Measurements from ENCODE around the gene MINDY1.

The MINDY1 gene

DNA sequence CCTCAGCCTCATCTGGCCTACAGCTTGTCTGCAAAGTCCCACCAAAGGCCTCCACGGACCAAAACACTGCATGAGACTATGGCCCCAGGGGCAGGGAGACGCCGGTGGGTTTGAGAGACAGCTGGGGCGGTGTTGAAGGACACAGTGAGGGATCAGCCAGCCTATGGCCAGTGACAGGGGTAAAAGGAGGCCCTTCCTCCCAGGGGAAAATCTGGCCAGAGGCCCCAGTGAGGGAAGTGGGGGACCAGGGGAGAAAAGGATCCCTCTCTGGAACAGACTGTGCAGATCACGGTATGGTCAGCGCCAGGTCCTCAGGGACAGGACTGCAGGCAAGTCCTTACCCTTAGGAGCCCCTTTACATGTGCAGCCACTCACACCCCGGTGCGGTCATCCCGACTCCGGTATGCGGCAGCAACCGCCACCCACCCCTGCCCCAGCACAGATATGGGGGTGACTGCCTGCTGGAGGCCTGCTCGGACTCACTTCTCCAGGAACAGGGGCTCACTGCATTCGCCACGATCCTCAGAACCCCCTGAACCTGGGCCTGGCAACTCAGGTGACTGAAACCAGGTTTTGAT, 33.4 kb downstream of the MINDY1 start:
- H3K27me3 ChIP-seq (ENCODE audit: insufficient read depth, poor library complexity, severe bottlenecking) = no peaks in the 10 kb centered on the region
- no peaks in the 10 kb centered on the region for H3K9me3 ChIP-seq (ENCODE audit: severe bottlenecking)
- peak overlapping the region; percentile 79 for H3K27ac ChIP-seq (ENCODE audit: poor library complexity, severe bottlenecking)
- ATAC-seq (ENCODE audit: low read depth) (peak; percentile 18), DNase-seq (ENCODE audit: low spot score) (no peak)
- H3K4me3 ChIP-seq (ENCODE audit: severe bottlenecking) = peak overlapping the region; percentile 100
- peaks cover 22% of the 10 kb centered on the region for H3K36me3 ChIP-seq (ENCODE audit: low read depth)
- peaks cover 29% of the 10 kb centered on the region for H3K4me1 ChIP-seq (ENCODE audit: insufficient read depth, poor library complexity, severe bottlenecking)
- TF ChIP-seq CTCF (IDR thresholded peaks at IDR 0.05; ENCODE audit: poor library complexity, severe bottlenecking) = no peak

- Histone ChIP-seq H3K4me3 (ENCODE audit: severe bottlenecking) (no peak overlapping the region), H3K27ac (ENCODE audit: poor library complexity, severe bottlenecking) (no peak overlapping the region)
Observed at GRCh38 chr1:150972417-150972940, 34.2 kb downstream of the MINDY1 start.

GRCh38 chr1:150971583-150972416, 34.9 kb downstream of the MINDY1 start:
- no peak for DNase-seq (ENCODE audit: low spot score)
- Histone ChIP-seq H3K4me1 (ENCODE audit: insufficient read depth, poor library complexity, severe bottlenecking) (peaks cover 17% of the 10 kb centered on the region), H3K9me3 (ENCODE audit: severe bottlenecking) (no peaks in the 10 kb centered on the region), H3K36me3 (ENCODE audit: low read depth) (peaks cover 36% of the 10 kb centered on the region), H3K27ac (ENCODE audit: poor library complexity, severe bottlenecking) (no peak overlapping the region), H3K4me3 (ENCODE audit: severe bottlenecking) (no peak overlapping the region), H3K27me3 (ENCODE audit: insufficient read depth, poor library complexity, severe bottlenecking) (no peaks in the 10 kb centered on the region)
- no peak for TF ChIP-seq CTCF (IDR thresholded peaks at IDR 0.05; ENCODE audit: poor library complexity, severe bottlenecking)
- no peak for ATAC-seq (ENCODE audit: low read depth)

More at GRCh38 chr1:150972417-150972940, 34.2 kb downstream of the MINDY1 start:
- peaks cover 24% of the 10 kb centered on the region for H3K4me1 ChIP-seq (ENCODE audit: insufficient read depth, poor library complexity, severe bottlenecking)
- H3K9me3 ChIP-seq (ENCODE audit: severe bottlenecking) = no peaks in the 10 kb centered on the region
- no peaks in the 10 kb centered on the region for H3K27me3 ChIP-seq (ENCODE audit: insufficient read depth, poor library complexity, severe bottlenecking)
- peaks cover 29% of the 10 kb centered on the region for H3K36me3 ChIP-seq (ENCODE audit: low read depth)
- DNase-seq (ENCODE audit: low spot score) (no peak), ATAC-seq (ENCODE audit: low read depth) (no peak)
- no peak for TF ChIP-seq CTCF (IDR thresholded peaks at IDR 0.05; ENCODE audit: poor library complexity, severe bottlenecking)

GRCh38 chr1:150970808-150971582, 35.7 kb downstream of the MINDY1 start:
- H3K27ac ChIP-seq (ENCODE audit: poor library complexity, severe bottlenecking) = no peak overlapping the region
- DNase-seq (ENCODE audit: low spot score) = no peak
- peaks cover 44% of the 10 kb centered on the region for H3K36me3 ChIP-seq (ENCODE audit: low read depth)
- no peaks in the 10 kb centered on the region for H3K9me3 ChIP-seq (ENCODE audit: severe bottlenecking)
- H3K27me3 ChIP-seq (ENCODE audit: insufficient read depth, poor library complexity, severe bottlenecking) = no peaks in the 10 kb centered on the region
- peaks cover 15% of the 10 kb centered on the region for H3K4me1 ChIP-seq (ENCODE audit: insufficient read depth, poor library complexity, severe bottlenecking)
- ATAC-seq (ENCODE audit: low read depth) = no peak
- H3K4me3 ChIP-seq (ENCODE audit: severe bottlenecking) = no peak overlapping the region
- TF ChIP-seq CTCF (IDR thresholded peaks at IDR 0.05; ENCODE audit: poor library complexity, severe bottlenecking) = no peak
